ENCODE measurements around the gene EGFLAM.
"Not testable (repeated sequence)": the region's sequence is repeated elsewhere in the genome, so short reads cannot be mapped to it uniquely, and the experiment has no call there.

EGFLAM gene

GRCh38 chr5:38408446-38409198, 150.3 kb downstream of the EGFLAM start:
- H3K4me1 ChIP-seq (ENCODE audit: insufficient read depth, low read length): peaks cover 4% of the 10 kb centered on the region; the same call in 1 of the 2 replicates
- no peaks in the 10 kb centered on the region for H3K9me3 ChIP-seq (ENCODE audit: insufficient read depth, low read depth, low read length)
- H3K36me3 ChIP-seq (ENCODE audit: insufficient read depth, low read depth, low read length): no peaks in the 10 kb centered on the region
- no peak overlapping the region for H3K9ac ChIP-seq (ENCODE audit: low read depth, low read length)
- no peaks in the 10 kb centered on the region for H3K27me3 ChIP-seq (ENCODE audit: insufficient read depth, low read length)
- H3K4me3 ChIP-seq (ENCODE audit: low read length): no peak overlapping the region
- no peak overlapping the region for H3K27ac ChIP-seq (ENCODE audit: low read length)

- no peaks in the 10 kb centered on the region for H3K9me3 ChIP-seq (ENCODE audit: insufficient read depth, low read depth, low read length)
- no peak overlapping the region for H3K9ac ChIP-seq (ENCODE audit: low read depth, low read length)
- H3K4me1 ChIP-seq (ENCODE audit: insufficient read depth, low read length): peaks cover 4% of the 10 kb centered on the region; the same call in 1 of the 2 replicates
- H3K36me3 ChIP-seq (ENCODE audit: insufficient read depth, low read depth, low read length): no peaks in the 10 kb centered on the region
- H3K27me3 ChIP-seq (ENCODE audit: insufficient read depth, low read length): no peaks in the 10 kb centered on the region
- no peak overlapping the region for H3K4me3 ChIP-seq (ENCODE audit: low read length)
- H3K27ac ChIP-seq (ENCODE audit: low read length): no peak overlapping the region
These were observed 152.1 kb downstream of the EGFLAM start for GRCh38 chr5:38410304-38410990.

- Histone ChIP-seq H3K9ac (ENCODE audit: low read depth, low read length) (no peak overlapping the region), H3K27ac (ENCODE audit: low read length) (no peak overlapping the region), H3K36me3 (ENCODE audit: insufficient read depth, low read depth, low read length) (no peaks in the 10 kb centered on the region), H3K4me1 (ENCODE audit: insufficient read depth, low read length) (peaks cover 20% of the 10 kb centered on the region; the same call in 1 of the 2 replicates), H3K9me3 (ENCODE audit: insufficient read depth, low read depth, low read length) (no peaks in the 10 kb centered on the region), H3K4me3 (ENCODE audit: low read length) (no peak overlapping the region), H3K27me3 (ENCODE audit: insufficient read depth, low read length) (no peaks in the 10 kb centered on the region)
These were observed 155.3 kb downstream of the EGFLAM start for GRCh38 chr5:38413696-38414095.

DNA sequence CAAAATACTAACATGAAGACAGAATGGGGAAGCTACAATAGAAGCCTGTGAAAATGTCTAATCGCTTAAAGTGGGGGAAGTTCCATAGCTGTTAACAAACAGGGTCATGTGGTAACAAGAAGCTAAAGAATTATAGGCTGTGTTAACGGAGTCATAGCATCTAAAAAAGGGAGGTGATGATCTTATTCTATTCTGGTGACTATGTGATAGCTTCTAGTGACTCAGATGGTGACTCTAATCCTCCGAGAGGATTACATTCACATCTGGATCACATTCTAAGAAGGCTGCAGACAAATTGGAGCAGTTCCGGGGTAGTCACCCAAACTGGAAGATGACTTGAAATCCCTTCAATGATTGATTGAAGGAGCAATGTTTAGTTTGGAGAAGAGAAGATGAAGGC, 156.0 kb downstream of the EGFLAM start:
- no peak overlapping the region for H3K4me3 ChIP-seq (ENCODE audit: low read length)
- H3K36me3 ChIP-seq (ENCODE audit: insufficient read depth, low read depth, low read length): no peaks in the 10 kb centered on the region
- no peaks in the 10 kb centered on the region for H3K27me3 ChIP-seq (ENCODE audit: insufficient read depth, low read length)
- no peak overlapping the region for H3K27ac ChIP-seq (ENCODE audit: low read length)
- H3K4me1 ChIP-seq (ENCODE audit: insufficient read depth, low read length): peaks cover 20% of the 10 kb centered on the region; the same call in 1 of the 2 replicates
- no peak overlapping the region for H3K9ac ChIP-seq (ENCODE audit: low read depth, low read length)
- H3K9me3 ChIP-seq (ENCODE audit: insufficient read depth, low read depth, low read length): no peaks in the 10 kb centered on the region

- not testable (repeated sequence) for H3K27ac ChIP-seq (ENCODE audit: low read length); H3K27me3 ChIP-seq (ENCODE audit: insufficient read depth, low read length); H3K9me3 ChIP-seq (ENCODE audit: insufficient read depth, low read depth, low read length); H3K4me3 ChIP-seq (ENCODE audit: low read length); H3K36me3 ChIP-seq (ENCODE audit: insufficient read depth, low read depth, low read length); H3K9ac ChIP-seq (ENCODE audit: low read depth, low read length)
- H3K4me1 ChIP-seq (ENCODE audit: insufficient read depth, low read length): peaks cover 16% of the 10 kb centered on the region; the same call in 1 of the 2 replicates
These were observed 157.4 kb downstream of the EGFLAM start for GRCh38 chr5:38415772-38416171.

- Histone ChIP-seq H3K27me3 (ENCODE audit: insufficient read depth, low read length) (no peaks in the 10 kb centered on the region), H3K9me3 (ENCODE audit: insufficient read depth, low read depth, low read length) (no peaks in the 10 kb centered on the region), H3K4me3 (ENCODE audit: low read length) (no peak overlapping the region)
These were observed 159.3 kb downstream of the EGFLAM start for GRCh38 chr5:38417658-38418017.

DNA sequence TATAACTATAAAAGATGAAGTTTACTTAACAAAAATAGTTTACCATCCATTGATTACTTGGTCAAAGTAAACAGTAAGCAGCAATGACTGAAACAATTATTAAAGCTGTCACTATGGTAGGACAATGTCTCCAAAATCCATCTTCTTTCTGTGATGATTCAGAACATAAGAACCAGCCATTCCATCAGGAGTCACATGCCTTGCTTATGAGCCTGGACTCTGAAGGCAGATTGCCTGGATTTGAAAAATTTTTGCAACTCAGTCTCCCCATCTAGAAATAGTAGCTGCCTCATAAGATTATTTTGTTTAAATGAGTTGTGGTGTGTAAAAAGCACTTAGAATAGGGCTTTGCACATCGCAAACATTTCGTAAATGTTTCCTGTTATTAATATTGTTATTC, 161.9 kb downstream of the EGFLAM start:
- Histone ChIP-seq H3K9ac (ENCODE audit: low read depth, low read length) (no peak overlapping the region), H3K9me3 (ENCODE audit: insufficient read depth, low read depth, low read length) (no peaks in the 10 kb centered on the region), H3K27me3 (ENCODE audit: insufficient read depth, low read length) (no peaks in the 10 kb centered on the region), H3K27ac (ENCODE audit: low read length) (no peak overlapping the region), H3K4me3 (ENCODE audit: low read length) (no peak overlapping the region), H3K4me1 (ENCODE audit: insufficient read depth, low read length) (peaks cover 16% of the 10 kb centered on the region; the same call in 1 of the 2 replicates), H3K36me3 (ENCODE audit: insufficient read depth, low read depth, low read length) (no peaks in the 10 kb centered on the region)

More at GRCh38 chr5:38417658-38418017, 159.3 kb downstream of the EGFLAM start:
- Histone ChIP-seq H3K27ac (ENCODE audit: low read length) (no peak overlapping the region), H3K4me1 (ENCODE audit: insufficient read depth, low read length) (peaks cover 16% of the 10 kb centered on the region; the same call in 1 of the 2 replicates), H3K9ac (ENCODE audit: low read depth, low read length) (no peak overlapping the region), H3K36me3 (ENCODE audit: insufficient read depth, low read depth, low read length) (no peaks in the 10 kb centered on the region)

DNA sequence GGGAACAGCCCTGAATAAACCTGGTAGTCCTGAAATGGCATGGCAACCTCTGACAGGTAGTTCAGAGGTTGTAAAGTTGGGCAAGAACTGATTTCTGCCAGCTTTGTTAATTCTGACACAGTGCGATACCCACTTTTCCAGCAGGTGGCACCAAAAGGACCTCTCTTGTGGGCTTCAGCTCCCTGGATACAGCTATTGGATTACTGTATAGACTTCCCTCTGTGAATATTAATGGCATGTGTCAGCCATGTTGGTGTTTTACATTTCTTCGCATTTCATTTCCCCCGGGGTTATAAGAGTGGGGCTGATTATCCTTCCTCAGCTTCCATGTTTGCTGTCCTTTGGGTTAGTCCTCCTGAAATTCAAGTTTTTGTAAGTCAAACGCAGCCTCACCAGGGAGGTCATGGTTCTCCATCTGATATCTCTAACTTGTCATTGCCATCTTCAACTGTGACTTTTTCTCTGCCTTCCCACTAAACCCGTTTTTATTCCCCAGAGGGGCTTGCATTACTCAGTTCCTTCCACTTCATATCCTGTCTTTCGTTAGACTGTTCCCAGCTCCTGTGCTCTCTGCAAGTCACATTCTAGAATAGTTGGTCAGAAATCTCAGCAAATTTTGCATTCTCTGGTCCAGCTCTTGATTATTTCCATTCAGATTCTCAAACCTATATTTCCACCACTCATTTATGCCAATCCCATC, 162.5 kb downstream of the EGFLAM start:
- Histone ChIP-seq H3K4me1 (ENCODE audit: insufficient read depth, low read length) (peaks cover 16% of the 10 kb centered on the region; the same call in 1 of the 2 replicates), H3K27me3 (ENCODE audit: insufficient read depth, low read length) (no peaks in the 10 kb centered on the region), H3K4me3 (ENCODE audit: low read length) (no peak overlapping the region), H3K9ac (ENCODE audit: low read depth, low read length) (no peak overlapping the region), H3K36me3 (ENCODE audit: insufficient read depth, low read depth, low read length) (no peaks in the 10 kb centered on the region), H3K27ac (ENCODE audit: low read length) (no peak overlapping the region), H3K9me3 (ENCODE audit: insufficient read depth, low read depth, low read length) (no peaks in the 10 kb centered on the region)

DNA sequence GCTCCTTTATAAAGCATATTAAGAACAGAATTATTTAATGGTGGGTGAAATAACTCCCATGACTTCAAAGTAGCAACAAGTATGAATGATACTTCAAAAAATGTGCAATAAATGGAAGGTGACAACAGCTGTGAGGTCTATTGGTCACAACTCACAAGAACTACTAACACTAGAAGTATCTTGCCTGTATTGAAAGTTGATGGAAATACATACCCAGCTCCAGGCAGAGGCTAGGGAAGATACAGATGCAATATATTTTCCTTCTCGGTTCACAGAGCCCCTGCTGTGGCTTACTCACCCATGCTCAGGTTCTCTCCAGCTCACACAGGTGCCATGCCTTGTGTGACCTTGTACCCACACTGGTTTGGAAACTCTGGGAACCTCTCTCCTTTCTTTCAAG, 164.3 kb downstream of the EGFLAM start:
- H3K27me3 ChIP-seq (ENCODE audit: insufficient read depth, low read length): no peaks in the 10 kb centered on the region
- peaks cover 3% of the 10 kb centered on the region; the same call in 1 of the 2 replicates for H3K4me1 ChIP-seq (ENCODE audit: insufficient read depth, low read length)
- no peak overlapping the region for H3K27ac ChIP-seq (ENCODE audit: low read length)
- no peaks in the 10 kb centered on the region for H3K9me3 ChIP-seq (ENCODE audit: insufficient read depth, low read depth, low read length)
- no peak overlapping the region for H3K9ac ChIP-seq (ENCODE audit: low read depth, low read length)
- H3K4me3 ChIP-seq (ENCODE audit: low read length): no peak overlapping the region
- no peaks in the 10 kb centered on the region for H3K36me3 ChIP-seq (ENCODE audit: insufficient read depth, low read depth, low read length)

- no peak overlapping the region for H3K4me3 ChIP-seq (ENCODE audit: low read length)
- H3K36me3 ChIP-seq (ENCODE audit: insufficient read depth, low read depth, low read length): no peaks in the 10 kb centered on the region
- no peaks in the 10 kb centered on the region for H3K9me3 ChIP-seq (ENCODE audit: insufficient read depth, low read depth, low read length)
- H3K27me3 ChIP-seq (ENCODE audit: insufficient read depth, low read length): no peaks in the 10 kb centered on the region
- no peaks in the 10 kb centered on the region for H3K4me1 ChIP-seq (ENCODE audit: insufficient read depth, low read length)
- H3K9ac ChIP-seq (ENCODE audit: low read depth, low read length): no peak overlapping the region
- H3K27ac ChIP-seq (ENCODE audit: low read length): no peak overlapping the region
These were observed 165.2 kb downstream of the EGFLAM start for GRCh38 chr5:38423276-38424147.
